ENCODE data around the gene MYO15A. TPM values are rescaled to one million over a fixed set of nuclear protein-coding genes. Genes with fewer than 3 reads are reported as not detected.
A peak's percentile ranks its signal among the peaks of the same experiment; 100 is the strongest.

Gene MYO15A
- total RNA-seq, 1 donor from 2014 or later: 1.8 TPM

DNA sequence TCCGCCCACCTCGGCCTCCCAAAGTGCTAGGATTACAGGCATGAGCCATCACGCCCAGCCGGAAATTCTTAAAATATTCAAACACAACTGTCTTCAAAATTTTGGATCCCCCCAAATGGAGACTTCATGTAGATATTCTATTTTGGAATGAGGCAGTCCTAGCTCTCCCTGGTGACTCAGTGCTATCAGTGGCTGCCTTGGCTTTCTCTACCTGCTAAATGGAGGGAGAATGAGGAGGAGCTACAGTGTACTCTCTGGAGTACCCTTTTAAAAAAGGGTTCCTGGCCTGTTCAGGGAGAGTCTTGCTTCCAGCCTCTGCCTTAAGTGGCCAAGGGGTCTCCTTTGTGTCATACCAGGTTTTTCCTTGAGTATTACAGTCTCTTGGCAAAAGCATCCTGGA is 85.8 kb downstream of the MYO15A start:
- Mint-ChIP-seq H3K27ac (no peak overlapping the region), H3K27me3 (no peaks in the 10 kb centered on the region), H3K4me1 (ENCODE audit: unreplicated experiment) (peaks cover 18% of the 10 kb centered on the region), H3K4me3 (no peak overlapping the region), H3K36me3 (peaks cover 33% of the 10 kb centered on the region), H3K9me3 (no peaks in the 10 kb centered on the region)
- TF ChIP-seq, protein P1, sequence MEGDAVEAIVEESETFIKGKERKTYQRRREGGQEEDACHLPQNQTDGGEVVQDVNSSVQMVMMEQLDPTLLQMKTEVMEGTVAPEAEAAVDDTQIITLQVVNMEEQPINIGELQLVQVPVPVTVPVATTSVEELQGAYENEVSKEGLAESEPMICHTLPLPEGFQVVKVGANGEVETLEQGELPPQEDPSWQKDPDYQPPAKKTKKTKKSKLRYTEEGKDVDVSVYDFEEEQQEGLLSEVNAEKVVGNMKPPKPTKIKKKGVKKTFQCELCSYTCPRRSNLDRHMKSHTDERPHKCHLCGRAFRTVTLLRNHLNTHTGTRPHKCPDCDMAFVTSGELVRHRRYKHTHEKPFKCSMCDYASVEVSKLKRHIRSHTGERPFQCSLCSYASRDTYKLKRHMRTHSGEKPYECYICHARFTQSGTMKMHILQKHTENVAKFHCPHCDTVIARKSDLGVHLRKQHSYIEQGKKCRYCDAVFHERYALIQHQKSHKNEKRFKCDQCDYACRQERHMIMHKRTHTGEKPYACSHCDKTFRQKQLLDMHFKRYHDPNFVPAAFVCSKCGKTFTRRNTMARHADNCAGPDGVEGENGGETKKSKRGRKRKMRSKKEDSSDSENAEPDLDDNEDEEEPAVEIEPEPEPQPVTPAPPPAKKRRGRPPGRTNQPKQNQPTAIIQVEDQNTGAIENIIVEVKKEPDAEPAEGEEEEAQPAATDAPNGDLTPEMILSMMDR (conservative IDR thresholded peaks at IDR 0.05): no peak
- DNase-seq (ENCODE audit: extremely low spot score, unreplicated experiment): no peak

DNA sequence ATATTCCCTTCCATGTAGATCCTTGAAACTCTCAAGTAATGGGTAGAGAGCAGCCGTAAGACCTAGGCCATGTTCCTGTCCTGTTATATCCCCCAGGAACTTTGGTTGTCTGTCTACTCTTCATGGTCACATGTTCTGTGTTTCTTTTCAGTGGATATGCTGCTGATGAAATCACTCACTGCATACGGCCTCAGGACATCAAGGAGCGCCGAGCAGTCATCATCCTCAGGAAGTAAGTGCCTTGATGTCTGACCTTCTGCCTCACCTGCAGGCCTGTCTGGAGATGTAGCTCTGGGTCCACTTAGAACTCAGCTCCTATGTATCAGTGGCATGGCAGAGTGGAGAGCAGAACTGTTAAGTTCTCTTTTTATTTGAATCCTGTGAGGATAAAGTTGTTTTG is 86.2 kb downstream of the MYO15A start:
- H3K27ac Mint-ChIP-seq: no peak overlapping the region
- TF ChIP-seq, protein P1 (conservative IDR thresholded peaks at IDR 0.05): no peak
- H3K4me1 Mint-ChIP-seq (ENCODE audit: unreplicated experiment): peaks cover 14% of the 10 kb centered on the region
- H3K9me3 Mint-ChIP-seq: no peaks in the 10 kb centered on the region
- H3K4me3 Mint-ChIP-seq: no peak overlapping the region
- no peaks in the 10 kb centered on the region for H3K27me3 Mint-ChIP-seq
- no peak for DNase-seq (ENCODE audit: extremely low spot score, unreplicated experiment)
- peaks cover 29% of the 10 kb centered on the region for H3K36me3 Mint-ChIP-seq

DNA sequence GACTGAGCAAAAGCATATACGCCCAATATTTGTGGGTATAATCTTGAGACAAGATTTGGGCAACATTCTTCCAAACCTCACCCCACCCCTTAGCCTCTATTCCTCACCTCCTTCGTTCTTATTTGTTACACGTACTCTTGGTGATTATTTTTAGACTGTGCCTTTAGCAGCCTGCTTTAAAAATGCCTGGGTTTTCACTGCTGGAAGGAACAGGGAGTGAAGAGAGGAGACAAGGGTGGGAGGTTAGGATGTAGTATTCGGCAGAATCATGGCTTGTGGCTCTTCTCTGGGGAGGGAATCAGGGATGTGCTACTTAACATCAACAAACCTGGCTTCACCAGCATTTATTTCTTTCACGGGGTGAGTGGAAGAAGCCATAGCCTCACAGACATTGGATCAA is 86.7 kb downstream of the MYO15A start:
- no peaks in the 10 kb centered on the region for H3K9me3 Mint-ChIP-seq
- H3K4me1 Mint-ChIP-seq (ENCODE audit: unreplicated experiment): peaks cover 12% of the 10 kb centered on the region
- H3K36me3 Mint-ChIP-seq: peaks cover 27% of the 10 kb centered on the region
- H3K27me3 Mint-ChIP-seq: no peaks in the 10 kb centered on the region
- TF ChIP-seq, protein P1 (conservative IDR thresholded peaks at IDR 0.05): no peak
- no peak overlapping the region for H3K4me3 Mint-ChIP-seq
- DNase-seq (ENCODE audit: extremely low spot score, unreplicated experiment): no peak
- no peak overlapping the region for H3K27ac Mint-ChIP-seq

DNA sequence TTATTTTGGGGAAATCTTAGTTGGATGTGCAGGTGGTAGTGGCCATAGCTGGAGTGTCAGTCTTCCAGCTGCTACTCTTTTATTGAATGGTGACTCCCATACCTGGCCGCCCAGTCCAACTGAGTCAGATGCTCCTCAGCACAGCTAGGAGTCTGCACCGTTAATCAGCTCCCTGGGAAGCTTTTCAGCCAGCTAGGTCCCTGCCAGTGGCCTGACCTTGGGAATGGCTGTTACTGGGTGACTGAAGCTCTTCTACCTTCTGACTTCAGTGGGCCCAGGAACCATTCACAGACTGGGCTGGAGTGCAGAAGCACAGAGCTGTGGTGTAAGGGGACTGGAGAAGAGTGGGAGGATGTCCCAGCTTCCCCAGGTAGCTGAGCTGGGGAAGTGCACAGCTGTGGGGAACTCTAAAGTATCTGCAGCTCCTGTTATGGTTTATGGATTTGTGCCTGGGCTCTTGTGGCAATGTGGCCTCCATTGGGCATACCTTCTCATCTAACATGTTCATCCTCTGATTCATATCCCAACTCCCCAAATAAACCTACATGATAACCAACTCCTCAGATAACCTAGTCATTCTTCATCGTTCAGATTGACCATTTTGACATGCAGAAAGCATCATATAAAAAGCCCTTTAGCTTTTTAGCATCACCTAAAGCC is 89.1 kb downstream of the MYO15A start:
- DNase-seq (ENCODE audit: extremely low spot score, unreplicated experiment): no peak
- TF ChIP-seq, protein P1 (conservative IDR thresholded peaks at IDR 0.05): no peak
- Mint-ChIP-seq H3K27me3 (no peaks in the 10 kb centered on the region), H3K4me3 (no peak overlapping the region), H3K27ac (peak overlapping the region; percentile 32), H3K4me1 (ENCODE audit: unreplicated experiment) (peaks cover 4% of the 10 kb centered on the region), H3K9me3 (no peaks in the 10 kb centered on the region), H3K36me3 (peaks cover 20% of the 10 kb centered on the region)

DNA sequence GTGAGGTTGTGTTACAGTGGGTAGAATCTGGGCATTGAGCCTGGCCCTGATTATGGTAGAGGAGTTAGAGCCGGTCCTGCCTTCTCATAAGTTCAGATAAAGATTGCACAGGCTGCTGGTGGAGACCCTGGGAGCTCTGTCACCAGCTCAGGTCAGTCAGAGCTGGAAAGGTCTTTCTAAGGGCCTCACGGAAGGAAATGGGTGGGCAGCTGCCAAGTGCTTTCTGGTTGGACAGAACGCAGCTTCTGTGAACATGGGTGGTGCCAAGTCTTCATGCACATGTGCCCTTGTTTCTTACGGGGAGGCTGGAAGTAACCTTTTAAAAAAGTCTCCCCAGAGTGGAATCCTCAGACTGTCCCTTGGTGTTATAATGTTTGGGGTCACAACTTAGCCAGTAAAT is 90.0 kb downstream of the MYO15A start:
- peak overlapping the region; percentile 32 for H3K27ac Mint-ChIP-seq
- no peaks in the 10 kb centered on the region for H3K27me3 Mint-ChIP-seq
- TF ChIP-seq, protein P1 (conservative IDR thresholded peaks at IDR 0.05): no peak
- H3K4me3 Mint-ChIP-seq: no peak overlapping the region
- peaks cover 18% of the 10 kb centered on the region for H3K36me3 Mint-ChIP-seq
- H3K9me3 Mint-ChIP-seq: no peaks in the 10 kb centered on the region
- DNase-seq (ENCODE audit: extremely low spot score, unreplicated experiment): no peak
- peaks cover 4% of the 10 kb centered on the region for H3K4me1 Mint-ChIP-seq (ENCODE audit: unreplicated experiment)
